ENCODE data around the gene CEACAM1.
"Not testable (repeated sequence)": the region's sequence is repeated elsewhere in the genome, so short reads cannot be mapped to it uniquely, and the experiment has no call there.

CEACAM1 gene

DNA sequence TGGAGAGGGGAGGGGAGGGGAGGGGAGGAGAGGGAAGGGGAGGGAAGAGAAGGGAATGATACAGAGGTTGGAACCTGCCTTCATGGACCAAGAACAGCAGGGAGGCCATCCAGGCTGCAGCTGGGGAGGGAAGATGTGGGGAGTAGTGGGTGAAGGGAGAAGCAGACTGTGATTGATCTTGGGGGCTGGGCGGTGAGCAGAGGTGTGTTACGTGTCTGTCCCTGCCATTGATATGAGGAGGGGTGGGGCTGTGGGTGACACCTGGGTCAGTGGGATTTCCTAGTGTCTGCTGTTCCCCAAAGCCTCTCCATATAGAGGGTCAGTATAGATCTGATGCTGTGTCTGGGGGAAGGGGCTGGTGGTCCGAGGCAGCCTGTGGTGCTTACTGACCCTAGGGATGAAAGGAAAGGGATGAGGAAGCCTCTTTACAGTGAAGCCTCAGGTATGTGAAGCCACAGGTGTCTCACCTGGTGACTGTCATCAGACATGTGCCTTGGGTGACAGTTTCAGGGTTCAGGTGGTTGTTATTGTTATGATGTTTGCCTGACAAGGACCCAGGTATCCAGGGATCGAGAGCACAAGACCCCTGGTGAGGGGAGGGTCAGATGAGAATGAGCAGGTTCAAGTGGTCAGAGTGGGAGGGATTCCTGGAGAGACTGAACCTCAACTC, 18.7 kb upstream of the CEACAM1 start:
- H3K36me3 ChIP-seq (ENCODE audit: insufficient read depth, low read length): no peaks in the 10 kb centered on the region

GRCh38 chr19:42544146-42544545, 15.9 kb upstream of the CEACAM1 start:
- Histone ChIP-seq H3K36me3 (ENCODE audit: insufficient read depth, low read length) (no peaks in the 10 kb centered on the region), H3K27me3 (ENCODE audit: control insufficient read depth, insufficient read depth, low read length) (peaks cover 45% of the 10 kb centered on the region), H3K9ac (ENCODE audit: low read depth, low read length) (no peak overlapping the region), H3K4me3 (ENCODE audit: low read length) (no peak overlapping the region), H3K9me3 (replicated peaks; ENCODE audit: low read length) (no peaks in the 10 kb centered on the region), H3K4me2 (ENCODE audit: low read length) (no peak overlapping the region), H3K4me1 (ENCODE audit: control insufficient read depth, insufficient read depth, low read length) (no peaks in the 10 kb centered on the region)

More for the DNA sequence above, 18.7 kb upstream of the CEACAM1 start:
- no peak overlapping the region for H3K4me3 ChIP-seq (ENCODE audit: low read length)
- no peaks in the 10 kb centered on the region for H3K9me3 ChIP-seq (replicated peaks; ENCODE audit: low read length)
- no peaks in the 10 kb centered on the region for H3K4me1 ChIP-seq (ENCODE audit: control insufficient read depth, insufficient read depth, low read length)
- H3K9ac ChIP-seq (ENCODE audit: low read depth, low read length): no peak overlapping the region
- H3K4me2 ChIP-seq (ENCODE audit: low read length): no peak overlapping the region
- peaks cover 40% of the 10 kb centered on the region for H3K27me3 ChIP-seq (ENCODE audit: control insufficient read depth, insufficient read depth, low read length)

DNA sequence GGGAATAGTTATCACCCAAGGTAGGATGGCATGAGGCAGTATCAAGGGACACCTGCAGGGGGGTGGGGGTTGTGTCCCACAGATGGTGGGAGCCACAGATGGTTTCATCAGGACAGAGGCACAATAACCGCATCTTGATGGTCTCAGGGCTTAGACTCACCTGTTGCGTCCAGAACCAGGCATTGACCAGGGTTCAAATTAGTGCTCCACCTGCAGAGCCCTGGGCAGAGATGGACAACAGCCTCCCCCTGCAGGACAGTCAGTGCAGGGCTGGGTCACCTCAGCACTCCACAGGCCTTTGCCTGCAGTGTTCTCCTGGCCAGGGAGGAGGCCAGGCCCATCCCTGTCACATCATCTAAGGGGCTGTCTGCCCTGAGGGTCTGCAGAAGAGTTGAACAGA, 14.5 kb upstream of the CEACAM1 start:
- Histone ChIP-seq H3K4me2 (ENCODE audit: low read length) (no peak overlapping the region), H3K36me3 (ENCODE audit: insufficient read depth, low read length) (no peaks in the 10 kb centered on the region), H3K9me3 (replicated peaks; ENCODE audit: low read length) (no peaks in the 10 kb centered on the region), H3K4me1 (ENCODE audit: control insufficient read depth, insufficient read depth, low read length) (no peaks in the 10 kb centered on the region), H3K4me3 (ENCODE audit: low read length) (no peak overlapping the region), H3K27me3 (ENCODE audit: control insufficient read depth, insufficient read depth, low read length) (peaks cover 48% of the 10 kb centered on the region), H3K9ac (ENCODE audit: low read depth, low read length) (no peak overlapping the region)

- H3K27me3 ChIP-seq (ENCODE audit: control insufficient read depth, insufficient read depth, low read length): peaks cover 56% of the 10 kb centered on the region
- no peaks in the 10 kb centered on the region for H3K9me3 ChIP-seq (replicated peaks; ENCODE audit: low read length)
- no peaks in the 10 kb centered on the region for H3K36me3 ChIP-seq (ENCODE audit: insufficient read depth, low read length)
- H3K9ac ChIP-seq (ENCODE audit: low read depth, low read length): no peak overlapping the region
- no peaks in the 10 kb centered on the region for H3K4me1 ChIP-seq (ENCODE audit: control insufficient read depth, insufficient read depth, low read length)
- no peak overlapping the region for H3K4me2 ChIP-seq (ENCODE audit: low read length)
- H3K4me3 ChIP-seq (ENCODE audit: low read length): no peak overlapping the region
Observed at GRCh38 chr19:42540071-42540553, 11.8 kb upstream of the CEACAM1 start.

DNA sequence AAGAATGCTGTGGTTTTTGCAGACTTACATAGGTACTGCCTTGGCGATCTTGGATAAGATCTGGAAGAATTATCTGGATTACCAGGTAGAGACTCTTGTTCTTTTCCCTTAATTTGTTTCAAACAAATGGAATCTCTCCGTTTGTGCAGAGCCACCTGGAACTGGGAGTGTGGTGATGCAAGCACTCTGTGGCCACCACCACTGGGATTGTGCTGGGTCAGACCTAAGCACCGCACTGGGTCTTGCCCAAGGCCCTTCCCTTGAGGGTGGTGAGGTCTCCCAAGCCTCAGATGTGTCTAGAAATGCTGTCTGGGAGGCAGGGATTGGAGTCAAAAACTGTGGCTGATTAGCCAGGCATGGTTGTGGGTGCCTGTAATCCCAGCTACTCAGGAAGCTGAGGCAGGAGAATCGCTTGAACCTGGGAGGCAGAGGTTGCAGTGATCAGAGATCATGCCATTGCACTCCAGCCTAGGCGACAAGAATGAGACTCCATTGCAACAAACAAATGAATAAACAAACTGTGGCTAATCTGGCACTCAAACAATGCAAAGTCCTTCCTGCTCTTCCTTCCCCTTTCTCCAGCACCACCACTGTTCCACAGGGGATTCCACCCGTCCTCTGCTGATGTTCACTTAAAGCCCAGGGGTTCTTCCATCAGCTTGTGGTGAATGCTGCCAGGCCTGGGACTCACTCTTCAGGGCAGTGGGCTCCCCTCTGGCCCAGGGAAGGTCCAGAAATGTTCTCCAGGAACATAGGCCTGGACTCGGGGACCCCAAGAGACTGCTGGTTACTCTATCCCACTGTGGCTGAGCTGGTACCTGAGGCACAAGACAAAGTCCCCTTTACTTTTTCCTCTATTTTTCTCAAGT, 10.8 kb upstream of the CEACAM1 start:
- H3K4me2 ChIP-seq (ENCODE audit: low read length): no peak overlapping the region
- no peaks in the 10 kb centered on the region for H3K4me1 ChIP-seq (ENCODE audit: control insufficient read depth, insufficient read depth, low read length)
- H3K27me3 ChIP-seq (ENCODE audit: control insufficient read depth, insufficient read depth, low read length): peaks cover 62% of the 10 kb centered on the region
- no peaks in the 10 kb centered on the region for H3K9me3 ChIP-seq (replicated peaks; ENCODE audit: low read length)
- H3K9ac ChIP-seq (ENCODE audit: low read depth, low read length): no peak overlapping the region
- no peak overlapping the region for H3K4me3 ChIP-seq (ENCODE audit: low read length)
- H3K36me3 ChIP-seq (ENCODE audit: insufficient read depth, low read length): no peaks in the 10 kb centered on the region

GRCh38 chr19:42535276-42535675, 7.0 kb upstream of the CEACAM1 start:
- H3K4me2 ChIP-seq (ENCODE audit: low read length); H3K36me3 ChIP-seq (ENCODE audit: insufficient read depth, low read length): not testable (repeated sequence)
- H3K27me3 ChIP-seq (ENCODE audit: control insufficient read depth, insufficient read depth, low read length): peaks cover 51% of the 10 kb centered on the region

DNA sequence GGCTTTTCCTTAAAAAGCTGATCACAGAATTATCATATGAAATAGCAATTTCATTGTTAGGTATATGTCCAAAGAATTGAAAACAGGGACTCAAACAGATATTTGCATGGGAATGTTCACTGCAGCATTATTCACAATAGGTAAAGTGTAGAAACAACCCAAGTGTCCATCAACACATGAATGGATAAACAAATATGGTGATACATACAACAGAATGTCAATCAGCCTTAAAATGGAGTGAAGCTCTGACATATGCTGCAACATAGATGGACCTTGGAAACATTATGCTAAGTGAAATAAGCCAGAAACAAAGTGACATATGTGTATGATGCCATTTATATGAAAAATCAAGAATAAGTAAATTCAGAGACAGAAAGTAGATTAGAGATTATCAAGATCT, 6.1 kb upstream of the CEACAM1 start:
- no peaks in the 10 kb centered on the region for H3K4me1 ChIP-seq (ENCODE audit: control insufficient read depth, insufficient read depth, low read length)
- H3K9ac ChIP-seq (ENCODE audit: low read depth, low read length): no peak overlapping the region
- H3K4me2 ChIP-seq (ENCODE audit: low read length): no peak overlapping the region
- H3K4me3 ChIP-seq (ENCODE audit: low read length): no peak overlapping the region
- H3K9me3 ChIP-seq (replicated peaks; ENCODE audit: low read length): no peaks in the 10 kb centered on the region
- H3K36me3 ChIP-seq (ENCODE audit: insufficient read depth, low read length): no peaks in the 10 kb centered on the region
- peaks cover 42% of the 10 kb centered on the region for H3K27me3 ChIP-seq (ENCODE audit: control insufficient read depth, insufficient read depth, low read length)

More at GRCh38 chr19:42535276-42535675, 7.0 kb upstream of the CEACAM1 start:
- not testable (repeated sequence) for H3K4me1 ChIP-seq (ENCODE audit: control insufficient read depth, insufficient read depth, low read length); H3K4me3 ChIP-seq (ENCODE audit: low read length); H3K9ac ChIP-seq (ENCODE audit: low read depth, low read length); H3K9me3 ChIP-seq (replicated peaks; ENCODE audit: low read length)

DNA sequence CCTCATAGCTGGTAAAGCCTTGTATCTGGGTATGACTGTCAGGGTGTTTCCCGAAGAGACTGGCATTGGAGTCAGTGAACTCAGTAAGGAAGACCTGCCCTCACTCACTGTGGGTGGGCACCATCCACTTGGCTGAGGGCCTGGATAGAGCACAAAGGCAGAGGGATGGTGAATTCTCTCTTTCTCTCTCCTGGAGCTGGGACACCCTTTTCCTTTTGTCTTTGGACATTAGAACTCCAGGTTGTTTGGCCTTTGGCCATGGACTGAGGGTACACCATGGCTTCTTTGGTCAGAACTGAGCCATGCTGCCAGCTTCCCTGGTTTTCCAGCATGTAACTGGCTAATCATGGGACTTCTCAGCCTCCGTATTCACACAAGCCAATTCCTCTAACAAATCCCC, 4.6 kb upstream of the CEACAM1 start:
- Histone ChIP-seq H3K4me2 (ENCODE audit: low read length) (no peak overlapping the region), H3K27me3 (ENCODE audit: control insufficient read depth, insufficient read depth, low read length) (peaks cover 40% of the 10 kb centered on the region), H3K4me1 (ENCODE audit: control insufficient read depth, insufficient read depth, low read length) (no peaks in the 10 kb centered on the region), H3K4me3 (ENCODE audit: low read length) (no peak overlapping the region), H3K36me3 (ENCODE audit: insufficient read depth, low read length) (no peaks in the 10 kb centered on the region), H3K9ac (ENCODE audit: low read depth, low read length) (no peak overlapping the region), H3K9me3 (replicated peaks; ENCODE audit: low read length) (no peaks in the 10 kb centered on the region)

- no peaks in the 10 kb centered on the region for H3K9me3 ChIP-seq (replicated peaks; ENCODE audit: low read length)
- H3K4me3 ChIP-seq (ENCODE audit: low read length): no peak overlapping the region
- H3K27me3 ChIP-seq (ENCODE audit: control insufficient read depth, insufficient read depth, low read length): peaks cover 37% of the 10 kb centered on the region
Observed at GRCh38 chr19:42531313-42531712, 3.0 kb upstream of the CEACAM1 start.

DNA sequence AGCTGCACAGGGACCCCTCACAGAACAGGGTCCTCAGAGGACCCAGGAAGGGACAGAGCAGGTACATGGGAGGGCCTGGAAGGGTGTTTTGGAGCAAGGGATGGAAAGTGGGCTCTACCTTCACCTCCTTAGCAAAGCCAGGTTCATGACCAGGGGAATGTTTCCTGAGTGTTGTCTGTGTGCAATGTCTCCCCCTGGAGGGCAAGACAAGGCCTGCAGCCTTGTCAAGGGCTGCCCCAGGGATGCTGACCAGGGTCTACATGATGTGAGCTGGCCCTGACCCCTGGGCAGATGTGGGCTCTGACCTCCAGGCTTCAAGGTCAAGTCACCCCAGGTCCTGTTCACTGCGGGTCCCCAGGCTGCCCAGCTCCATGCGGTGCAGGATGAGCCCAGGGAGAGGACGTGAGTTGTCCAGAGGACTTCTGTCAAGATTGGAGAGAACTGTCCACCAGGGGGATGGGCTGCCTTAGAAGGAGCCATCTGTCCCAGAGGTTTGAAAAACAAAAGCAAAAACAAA, 1.0 kb upstream of the CEACAM1 start:
- H3K4me1 ChIP-seq (ENCODE audit: control insufficient read depth, insufficient read depth, low read length): no peaks in the 10 kb centered on the region
- no peaks in the 10 kb centered on the region for H3K9me3 ChIP-seq (replicated peaks; ENCODE audit: low read length)
- no peak overlapping the region for H3K9ac ChIP-seq (ENCODE audit: low read depth, low read length)
- peaks cover 32% of the 10 kb centered on the region for H3K27me3 ChIP-seq (ENCODE audit: control insufficient read depth, insufficient read depth, low read length)
- H3K4me2 ChIP-seq (ENCODE audit: low read length): no peak overlapping the region
- H3K36me3 ChIP-seq (ENCODE audit: insufficient read depth, low read length): no peaks in the 10 kb centered on the region
- no peak overlapping the region for H3K4me3 ChIP-seq (ENCODE audit: low read length)

More at GRCh38 chr19:42531313-42531712, 3.0 kb upstream of the CEACAM1 start:
- Histone ChIP-seq H3K4me2 (ENCODE audit: low read length) (no peak overlapping the region), H3K36me3 (ENCODE audit: insufficient read depth, low read length) (no peaks in the 10 kb centered on the region), H3K9ac (ENCODE audit: low read depth, low read length) (no peak overlapping the region), H3K4me1 (ENCODE audit: control insufficient read depth, insufficient read depth, low read length) (no peaks in the 10 kb centered on the region)

- H3K9ac ChIP-seq (ENCODE audit: low read depth, low read length): no peak overlapping the region
- H3K4me1 ChIP-seq (ENCODE audit: control insufficient read depth, insufficient read depth, low read length): no peaks in the 10 kb centered on the region
- no peaks in the 10 kb centered on the region for H3K9me3 ChIP-seq (replicated peaks; ENCODE audit: low read length)
- no peaks in the 10 kb centered on the region for H3K36me3 ChIP-seq (ENCODE audit: insufficient read depth, low read length)
- H3K4me2 ChIP-seq (ENCODE audit: low read length): no peak overlapping the region
- H3K27me3 ChIP-seq (ENCODE audit: control insufficient read depth, insufficient read depth, low read length): peaks cover 39% of the 10 kb centered on the region
- H3K4me3 ChIP-seq (ENCODE audit: low read length): no peak overlapping the region
Observed at GRCh38 chr19:42524943-42525342, 3.3 kb downstream of the CEACAM1 start.

Data from skeletal muscle satellite cell (primary cell).